Muscle layer of colon (tissue), 2 donors: ENCODE data around the gene PTGER1.

Experiments used
- H3K27ac ChIP-seq: one replicate; pipeline ENCODE4 v1.7.0; 2013; ENCODE audit warnings: low read depth, mild to moderate bottlenecking, low read length, moderate library complexity
- H3K27me3 ChIP-seq, 2 donors: one replicate each; pipeline ENCODE4 v1.7.0; 2013; ENCODE audit warnings: low read length in 2 of 2, mild to moderate bottlenecking in 2 of 2; ENCODE audit not compliant: insufficient read depth in 2 of 2, control insufficient read depth in 1 of 2
- H3K36me3 ChIP-seq: one replicate; pipeline ENCODE4 v1.7.0; 2013; ENCODE audit warnings: mild to moderate bottlenecking, low read length; ENCODE audit not compliant: insufficient read depth
- H3K4me1 ChIP-seq: one replicate; pipeline ENCODE4 v1.7.0; 2013; ENCODE audit warnings: mild to moderate bottlenecking, low read length; ENCODE audit not compliant: insufficient read depth
- H3K4me3 ChIP-seq, 2 donors: one replicate each; pipeline ENCODE4 v1.7.0; 2013; ENCODE audit warnings: low read length in 2 of 2, low read depth in 1 of 2, mild to moderate bottlenecking in 1 of 2, moderate library complexity in 1 of 2
- H3K9ac ChIP-seq: one replicate; pipeline ENCODE4 v1.7.0; 2013; ENCODE audit warnings: low read length
- H3K9me3 ChIP-seq: one replicate; pipeline ENCODE4 v1.7.0; 2013; ENCODE audit warnings: mild to moderate bottlenecking, low read length
- donor health status: abdominal sarcoma.
- donor health status: Adenocarcinoma of cecum.

The PTGER1 gene

GRCh38 chr19:14475251-14476073 lies at the start of gene PTGER1:
TSS of gene PTGER1 (minus strand) at chr19:14475354. CDS start at chr19:14474320, 1,034 bp downstream.
- no peaks in the 10 kb centered on the region for H3K9me3 ChIP-seq
- H3K36me3 ChIP-seq = peaks cover 21% of the 10 kb centered on the region
- peaks cover 10 to 43% of the 10 kb centered on the region in 2 donors for H3K27me3 ChIP-seq
- no peak within 1 kb of the TSS for H3K27ac ChIP-seq
- no peak within 1 kb of the TSS for H3K4me3 ChIP-seq
- peaks cover 18% of the 10 kb centered on the region for H3K4me1 ChIP-seq
- no peak within 1 kb of the TSS for H3K9ac ChIP-seq

- H3K4me1 ChIP-seq = peaks cover 16% of the 10 kb centered on the region
- no peaks in the 10 kb centered on the region for H3K27me3 ChIP-seq
- H3K27ac ChIP-seq = no peak overlapping the region
- no peak overlapping the region for H3K4me3 ChIP-seq
- H3K36me3 ChIP-seq = peaks cover 17% of the 10 kb centered on the region
- H3K9ac ChIP-seq = no peak overlapping the region
- H3K9me3 ChIP-seq = no peaks in the 10 kb centered on the region
Measured at GRCh38 chr19:14520543-14520942, 45.4 kb upstream of the PTGER1 start.

GRCh38 chr19:14519860-14520407 lies 44.8 kb upstream of the PTGER1 start:
- H3K36me3 ChIP-seq = peaks cover 23% of the 10 kb centered on the region
- H3K27me3 ChIP-seq = no peaks in the 10 kb centered on the region
- no peak overlapping the region for H3K4me3 ChIP-seq
- H3K27ac ChIP-seq = no peak overlapping the region
- H3K9me3 ChIP-seq = no peaks in the 10 kb centered on the region
- H3K9ac ChIP-seq = no peak overlapping the region
- H3K4me1 ChIP-seq = peaks cover 19% of the 10 kb centered on the region

- peak overlapping the region; percentile 57 for H3K9ac ChIP-seq
Measured at GRCh38 chr19:14519245-14519859, 44.2 kb upstream of the PTGER1 start.

GRCh38 chr19:14517840-14518505 lies 42.8 kb upstream of the PTGER1 start, which contains the start of gene DNAJB1:
TSS of gene DNAJB1 (minus strand) at chr19:14518397. CDS start at chr19:14518349, 48 bp downstream.
- H3K9me3 ChIP-seq = no peaks in the 10 kb centered on the region
- H3K9ac ChIP-seq = peak within 1 kb of the TSS; percentile 80
- H3K36me3 ChIP-seq = peaks cover 31% of the 10 kb centered on the region
- peaks cover 19% of the 10 kb centered on the region for H3K4me1 ChIP-seq
- peak within 1 kb of the TSS; percentile 96 to 97 for H3K4me3 ChIP-seq
- no peaks in the 10 kb centered on the region for H3K27me3 ChIP-seq
- H3K27ac ChIP-seq = peak within 1 kb of the TSS; percentile 100

More at GRCh38 chr19:14519245-14519859, 44.2 kb upstream of the PTGER1 start:
- Histone ChIP-seq H3K4me3 (no peak overlapping the region), H3K27ac (peak overlapping the region; percentile 88), H3K27me3 (no peaks in the 10 kb centered on the region), H3K36me3 (peaks cover 29% of the 10 kb centered on the region), H3K9me3 (no peaks in the 10 kb centered on the region), H3K4me1 (peaks cover 19% of the 10 kb centered on the region)

- H3K27ac ChIP-seq = peak overlapping the region; percentile 100
- no peaks in the 10 kb centered on the region for H3K27me3 ChIP-seq
- peak overlapping the region; percentile 96 to 97 for H3K4me3 ChIP-seq
- H3K9me3 ChIP-seq = no peaks in the 10 kb centered on the region
- peaks cover 34% of the 10 kb centered on the region for H3K36me3 ChIP-seq
- peaks cover 19% of the 10 kb centered on the region for H3K4me1 ChIP-seq
- peak overlapping the region; percentile 66 for H3K9ac ChIP-seq
Measured at GRCh38 chr19:14517446-14517839, 42.3 kb upstream of the PTGER1 start.

- peaks cover 34% of the 10 kb centered on the region for H3K36me3 ChIP-seq
- peaks cover 19% of the 10 kb centered on the region for H3K4me1 ChIP-seq
- H3K27me3 ChIP-seq = no peaks in the 10 kb centered on the region
- peak overlapping the region; percentile 100 for H3K27ac ChIP-seq
- no peaks in the 10 kb centered on the region for H3K9me3 ChIP-seq
- peak overlapping the region; percentile 96 to 97 for H3K4me3 ChIP-seq
- peak overlapping the region; percentile 66 for H3K9ac ChIP-seq
Measured at GRCh38 chr19:14516746-14517438, 41.7 kb upstream of the PTGER1 start.

GRCh38 chr19:14516048-14516534 lies 40.9 kb upstream of the PTGER1 start:
- no peaks in the 10 kb centered on the region for H3K9me3 ChIP-seq
- H3K27ac ChIP-seq = no peak overlapping the region
- H3K27me3 ChIP-seq = no peaks in the 10 kb centered on the region
- peaks cover 19% of the 10 kb centered on the region for H3K4me1 ChIP-seq
- H3K4me3 ChIP-seq = peak overlapping the region in 1 of 2 donors; percentile 96
- peaks cover 34% of the 10 kb centered on the region for H3K36me3 ChIP-seq
- H3K9ac ChIP-seq = peak overlapping the region; percentile 31

GRCh38 chr19:14515501-14516047 lies 40.4 kb upstream of the PTGER1 start:
- peaks cover 19% of the 10 kb centered on the region for H3K4me1 ChIP-seq
- no peak overlapping the region for H3K27ac ChIP-seq
- no peaks in the 10 kb centered on the region for H3K9me3 ChIP-seq
- peak overlapping the region; percentile 31 for H3K9ac ChIP-seq
- H3K36me3 ChIP-seq = peaks cover 34% of the 10 kb centered on the region
- no peaks in the 10 kb centered on the region for H3K27me3 ChIP-seq
- H3K4me3 ChIP-seq = peak overlapping the region in 1 of 2 donors; percentile 96

GRCh38 chr19:14514215-14514863 lies 39.2 kb upstream of the PTGER1 start:
- H3K27me3 ChIP-seq = no peaks in the 10 kb centered on the region
- H3K9ac ChIP-seq = no peak overlapping the region
- H3K4me1 ChIP-seq = peaks cover 19% of the 10 kb centered on the region
- H3K36me3 ChIP-seq = peaks cover 34% of the 10 kb centered on the region
- no peak overlapping the region for H3K27ac ChIP-seq
- H3K4me3 ChIP-seq = no peak overlapping the region
- H3K9me3 ChIP-seq = no peaks in the 10 kb centered on the region
